GM12878 (cell line): ENCODE results near the gene TMEM50B. TPM values are rescaled to one million over a fixed set of nuclear protein-coding genes. Genes with fewer than 3 reads are reported as not detected.

ENCODE experiments used
- ATAC-seq: fragments of 200-7000 bp; cut with Tn5 transposase; 3 replicates; pipeline ENCODE4 v1.9.1; 2020; ENCODE audit warnings: mild to moderate bottlenecking, moderate library complexity
- BruUV-seq: library from RNA; stranded (reverse); fragments of 400-500 nt; replicated peaks from 2 replicates; lab custom pipeline; 2021; lab: Mats Ljungman, UMichigan
- CTCF ChIA-PET: fragments of 300-600 bp; sonication (Branson Sonifier 250); formaldehyde crosslinking; extraction: SDS; loops from one replicate; lab custom pipeline; 2021; ENCODE audit warnings: inconsistent platforms; lab: Yijun Ruan, JAX
- POLR2A ChIA-PET: fragments of 350-600 bp; formaldehyde crosslinking; extraction: SDS; loops from one replicate; lab custom pipeline; 2021; ENCODE audit warnings: inconsistent platforms; lab: Charles Lee
- RAD21 ChIA-PET: fragments of 300-600 bp; sonication (Branson Sonifier 250); formaldehyde crosslinking; loops from one replicate; lab custom pipeline; 2023; ENCODE audit warnings: antibody characterized with exemption; ENCODE audit not compliant: unreplicated experiment; lab: Charles Lee
- SMC1A ChIA-PET: fragments of 300-600 bp; sonication (Branson Sonifier 250); formaldehyde crosslinking; loops from one replicate; lab custom pipeline; 2023; ENCODE audit not compliant: unreplicated experiment, uncharacterized antibody; lab: Charles Lee
- DNase-seq: peaks from one replicate; pipeline ENCODE4 v3.0.0-alpha.2; 2011; ENCODE audit warnings: low read depth, low spot score
- FAIRE-seq: peaks from 3 replicates; lab custom pipeline; 2011; peaks lifted over from hg19 to GRCh38; lab: Jason Lieb, UNC
- H2AFZ ChIP-seq: 2 replicates; pipeline ENCODE4 v1.6.0; 2011; ENCODE audit warnings: low read depth, low read length, control low read depth; ENCODE audit not compliant: control insufficient read depth
- H3K27ac ChIP-seq: 2 replicates; pipeline ENCODE4 v1.5.1; 2011; ENCODE audit warnings: control low read depth; ENCODE audit not compliant: control insufficient read depth, insufficient read depth
- H3K27me3 ChIP-seq, 2 experiments: replicated peaks in 1 of 2; 2 replicates each; pipeline versions ENCODE4 v1.6.0 to v1.6.1; 2011; ENCODE audit warnings: low read length in 1 of 2; ENCODE audit not compliant: control insufficient read depth in 2 of 2, insufficient read depth in 2 of 2
- H3K36me3 ChIP-seq, 2 experiments: 2 replicates each; pipeline ENCODE4 v1.5.1; 2011; ENCODE audit warnings: low read length in 1 of 2; ENCODE audit not compliant: control insufficient read depth in 2 of 2, insufficient read depth in 2 of 2
- H3K4me1 ChIP-seq: 2 replicates; pipeline ENCODE4 v1.6.1; 2011; ENCODE audit warnings: mild to moderate bottlenecking, low read length, moderate library complexity, mixed read lengths; ENCODE audit not compliant: control insufficient read depth, insufficient read depth
- H3K4me2 ChIP-seq: 2 replicates; pipeline ENCODE4 v1.6.0; 2011; ENCODE audit warnings: control low read depth; ENCODE audit not compliant: control insufficient read depth, insufficient read depth
- H3K4me3 ChIP-seq: fragments of 200-600 bp; sonication (generic); 2 replicates; pipeline ENCODE4 v1.5.1; 2016
- H3K79me2 ChIP-seq: 2 replicates; pipeline ENCODE4 v1.6.0; 2011; ENCODE audit warnings: low read length; ENCODE audit not compliant: control insufficient read depth, insufficient read depth
- H3K9ac ChIP-seq: 2 replicates; pipeline ENCODE4 v1.8.0; 2011; ENCODE audit warnings: low read length, control low read depth, mixed read lengths; ENCODE audit not compliant: control insufficient read depth, insufficient read depth
- H3K9me3 ChIP-seq: replicated peaks from 3 replicates; pipeline ENCODE4 v1.5.1; 2011; ENCODE audit warnings: mild to moderate bottlenecking, low read length; ENCODE audit not compliant: control insufficient read depth, insufficient read depth
- H4K20me1 ChIP-seq: 2 replicates; pipeline ENCODE4 v1.6.0; 2011; ENCODE audit not compliant: control insufficient read depth, insufficient read depth
- JUND ChIP-seq: IDR thresholded peaks from 2 replicates; pipeline ENCODE4 v1.6.1; 2012; ENCODE audit warnings: low read depth, mild to moderate bottlenecking, low read length, improper control_type of control experiment, moderate library complexity
- SIX5 ChIP-seq: IDR thresholded peaks from 2 replicates; pipeline ENCODE4 v1.6.1; 2011; ENCODE audit warnings: mild to moderate bottlenecking, low read depth, low read length, moderate library complexity; ENCODE audit not compliant: severe bottlenecking
- WGBS: methylation state at CpG from one replicate; pipeline ENCODE4 v1.1.6; 2016; ENCODE audit warnings: low lambda C conversion rate; ENCODE audit not compliant: insufficient replicate concordance, insufficient coverage; ENCODE audit errors: missing lambda C conversion rate; 5-methylcytosine and 5-hydroxymethylcytosine counted together
- in situ Hi-C: fragments of 300-500 bp; cut with MboI; formaldehyde crosslinking; loops from 9 replicates; pipeline ENCODE4 v1.14.3; 2018; ENCODE audit warnings: mixed read lengths
- intact Hi-C: fragments of 100-400 bp; cut with micrococcal nuclease; formaldehyde crosslinking; loops from one replicate; pipeline ENCODE4 v1.14.2; 2022; ENCODE audit not compliant: unreplicated experiment
- polyA plus RNA-seq, 11 experiments: library from polyadenylated mRNA; depleted of rRNA in 4 of 11; unstranded in 6 of 11; stranded (reverse) in 5 of 11; fragments of >200 nt; fragmentation: Nextera tagmentation in 4 of 11; fragmentation: Illumina TruSeq in 1 of 11; extraction: Ambion mirVana in 4 of 11; extraction: Trizol in 1 of 11; gene quantifications; 1 replicate in 1 of 11; 2 replicates in 10 of 11; pipeline versions ENCODE4 v1.2.1 to v1.2.3, GENCODE V29; 2011 to 2016; ENCODE audit warnings: inconsistent platforms in 2 of 11, missing spikeins in 2 of 11, low read depth in 1 of 11
- total RNA-seq, 4 experiments: library from RNA; depleted of rRNA in 3 of 4; stranded (reverse); fragments of >200 nt in 3 of 4; fragmentation: Illumina TruSeq in 1 of 4; extraction: Trizol in 1 of 4; gene quantifications; 2 replicates each; pipeline versions ENCODE4 v1.2.1 to v1.2.3, GENCODE V29; 2013 to 2021
- TF ChIP-seq, protein P1 (sequence below): fragments of 450-650 bp; IDR thresholded peaks from 2 replicates; pipeline ENCODE4 v1.6.1; 2017; ENCODE audit warnings: mild to moderate bottlenecking
- TF ChIP-seq, protein P2 (sequence below): IDR thresholded peaks from 2 replicates; pipeline ENCODE4 v1.6.1; 2011; ENCODE audit warnings: borderline replicate concordance, low read depth, mild to moderate bottlenecking, moderate library complexity, low read length; ENCODE audit not compliant: insufficient read depth, poor library complexity, severe bottlenecking
- TF ChIP-seq, protein P3 (sequence below): fragments of 450-650 bp; IDR thresholded peaks from 2 replicates; pipeline ENCODE4 v1.6.1; 2017; ENCODE audit warnings: mild to moderate bottlenecking, moderate library complexity

The TMEM50B gene
- total and polyA plus RNA-seq, 10 of the 15 experiments (the other 5 are each of a cell fraction or from before 2014, with no cell fraction given) = 12.1 to 42.1 (median 18.2) TPM

DNA sequence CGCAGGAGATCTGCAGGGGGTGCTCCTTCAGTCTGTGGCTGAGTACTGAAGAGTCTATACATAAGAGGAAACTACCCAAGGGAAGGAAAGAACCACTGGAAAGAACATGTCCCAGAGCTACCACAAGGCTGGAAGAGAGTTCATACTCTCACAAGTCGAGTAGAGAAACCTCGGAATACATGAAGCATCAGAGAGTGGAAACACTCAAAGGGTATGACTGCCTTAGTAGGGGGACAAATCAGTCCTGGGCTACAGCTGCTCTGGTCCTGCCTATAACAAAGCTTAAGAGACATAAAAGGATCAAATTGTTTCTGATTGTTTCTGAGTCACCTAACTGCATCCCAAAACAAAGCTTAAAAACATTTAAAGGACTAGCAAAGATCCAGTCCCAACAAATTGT, 27.4 kb downstream of the TMEM50B start:
- peak; percentile 44 for FAIRE-seq

More for the DNA sequence above, 27.4 kb downstream of the TMEM50B start:
- no peak overlapping the region for H2AFZ ChIP-seq
- TF ChIP-seq SIX5 = no peak
- TF ChIP-seq, protein P1, sequence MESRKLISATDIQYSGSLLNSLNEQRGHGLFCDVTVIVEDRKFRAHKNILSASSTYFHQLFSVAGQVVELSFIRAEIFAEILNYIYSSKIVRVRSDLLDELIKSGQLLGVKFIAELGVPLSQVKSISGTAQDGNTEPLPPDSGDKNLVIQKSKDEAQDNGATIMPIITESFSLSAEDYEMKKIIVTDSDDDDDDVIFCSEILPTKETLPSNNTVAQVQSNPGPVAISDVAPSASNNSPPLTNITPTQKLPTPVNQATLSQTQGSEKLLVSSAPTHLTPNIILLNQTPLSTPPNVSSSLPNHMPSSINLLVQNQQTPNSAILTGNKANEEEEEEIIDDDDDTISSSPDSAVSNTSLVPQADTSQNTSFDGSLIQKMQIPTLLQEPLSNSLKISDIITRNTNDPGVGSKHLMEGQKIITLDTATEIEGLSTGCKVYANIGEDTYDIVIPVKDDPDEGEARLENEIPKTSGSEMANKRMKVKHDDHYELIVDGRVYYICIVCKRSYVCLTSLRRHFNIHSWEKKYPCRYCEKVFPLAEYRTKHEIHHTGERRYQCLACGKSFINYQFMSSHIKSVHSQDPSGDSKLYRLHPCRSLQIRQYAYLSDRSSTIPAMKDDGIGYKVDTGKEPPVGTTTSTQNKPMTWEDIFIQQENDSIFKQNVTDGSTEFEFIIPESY = no peak
- no peak for TF ChIP-seq JUND
- TF ChIP-seq, protein P2, sequence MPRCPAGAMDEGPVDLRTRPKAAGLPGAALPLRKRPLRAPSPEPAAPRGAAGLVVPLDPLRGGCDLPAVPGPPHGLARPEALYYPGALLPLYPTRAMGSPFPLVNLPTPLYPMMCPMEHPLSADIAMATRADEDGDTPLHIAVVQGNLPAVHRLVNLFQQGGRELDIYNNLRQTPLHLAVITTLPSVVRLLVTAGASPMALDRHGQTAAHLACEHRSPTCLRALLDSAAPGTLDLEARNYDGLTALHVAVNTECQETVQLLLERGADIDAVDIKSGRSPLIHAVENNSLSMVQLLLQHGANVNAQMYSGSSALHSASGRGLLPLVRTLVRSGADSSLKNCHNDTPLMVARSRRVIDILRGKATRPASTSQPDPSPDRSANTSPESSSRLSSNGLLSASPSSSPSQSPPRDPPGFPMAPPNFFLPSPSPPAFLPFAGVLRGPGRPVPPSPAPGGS = no peak
- TF ChIP-seq, protein P3, sequence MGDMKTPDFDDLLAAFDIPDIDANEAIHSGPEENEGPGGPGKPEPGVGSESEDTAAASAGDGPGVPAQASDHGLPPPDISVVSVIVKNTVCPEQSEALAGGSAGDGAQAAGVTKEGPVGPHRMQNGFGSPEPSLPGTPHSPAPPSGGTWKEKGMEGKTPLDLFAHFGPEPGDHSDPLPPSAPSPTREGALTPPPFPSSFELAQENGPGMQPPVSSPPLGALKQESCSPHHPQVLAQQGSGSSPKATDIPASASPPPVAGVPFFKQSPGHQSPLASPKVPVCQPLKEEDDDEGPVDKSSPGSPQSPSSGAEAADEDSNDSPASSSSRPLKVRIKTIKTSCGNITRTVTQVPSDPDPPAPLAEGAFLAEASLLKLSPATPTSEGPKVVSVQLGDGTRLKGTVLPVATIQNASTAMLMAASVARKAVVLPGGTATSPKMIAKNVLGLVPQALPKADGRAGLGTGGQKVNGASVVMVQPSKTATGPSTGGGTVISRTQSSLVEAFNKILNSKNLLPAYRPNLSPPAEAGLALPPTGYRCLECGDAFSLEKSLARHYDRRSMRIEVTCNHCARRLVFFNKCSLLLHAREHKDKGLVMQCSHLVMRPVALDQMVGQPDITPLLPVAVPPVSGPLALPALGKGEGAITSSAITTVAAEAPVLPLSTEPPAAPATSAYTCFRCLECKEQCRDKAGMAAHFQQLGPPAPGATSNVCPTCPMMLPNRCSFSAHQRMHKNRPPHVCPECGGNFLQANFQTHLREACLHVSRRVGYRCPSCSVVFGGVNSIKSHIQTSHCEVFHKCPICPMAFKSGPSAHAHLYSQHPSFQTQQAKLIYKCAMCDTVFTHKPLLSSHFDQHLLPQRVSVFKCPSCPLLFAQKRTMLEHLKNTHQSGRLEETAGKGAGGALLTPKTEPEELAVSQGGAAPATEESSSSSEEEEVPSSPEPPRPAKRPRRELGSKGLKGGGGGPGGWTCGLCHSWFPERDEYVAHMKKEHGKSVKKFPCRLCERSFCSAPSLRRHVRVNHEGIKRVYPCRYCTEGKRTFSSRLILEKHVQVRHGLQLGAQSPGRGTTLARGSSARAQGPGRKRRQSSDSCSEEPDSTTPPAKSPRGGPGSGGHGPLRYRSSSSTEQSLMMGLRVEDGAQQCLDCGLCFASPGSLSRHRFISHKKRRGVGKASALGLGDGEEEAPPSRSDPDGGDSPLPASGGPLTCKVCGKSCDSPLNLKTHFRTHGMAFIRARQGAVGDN = no peak
- ChIA-PET RAD21 (interaction anchor here (0.8 to 0.9 kb wide), 2 partner anchors 79 to 253 kb away, joined by 3 read pairs; no protein-coding TSS in a partner anchor), SMC1A (interaction anchor here (0.6 to 2.1 kb wide), 5 partner anchors 10 to 255 kb away, joined by 3 to 7 read pairs (median 4); partner anchors contain the start of gene TMEM50B), CTCF (interaction anchor here (0.8 to 12.7 kb wide), 2 partner anchors 153 to 252 kb away, joined by 3 to 319 read pairs; no protein-coding TSS in a partner anchor), POLR2A (no interaction called here)
- H4K20me1 ChIP-seq = no peaks in the 10 kb centered on the region
- WGBS = 92% methylated on average over 3 of the region's 3 CpGs
- no peaks in the 10 kb centered on the region for H3K4me1 ChIP-seq
- H3K27ac ChIP-seq = no peak overlapping the region
- no peak overlapping the region for H3K4me2 ChIP-seq
- no TSS peak for BruUV-seq
- no peaks in the 10 kb centered on the region for H3K79me2 ChIP-seq
- DNase-seq (no peak), ATAC-seq (no peak)
- no peaks in the 10 kb centered on the region for H3K27me3 ChIP-seq
- no peak overlapping the region for H3K9ac ChIP-seq
- H3K4me3 ChIP-seq = no peak overlapping the region
- in situ Hi-C loops = no loop called here
- intact Hi-C loops = no loop called here
- no peaks in the 10 kb centered on the region for H3K9me3 ChIP-seq
- peaks cover 0 to 7% of the 10 kb centered on the region in 2 experiments; a peak in 2 of 4 replicates for H3K36me3 ChIP-seq
